Trophoblast cell (in vitro differentiated cells and primary cell): Measurements from ENCODE around the gene SEZ6L.

ENCODE experiments used
- DNase-seq, 2 donors: peaks; one replicate each; pipeline ENCODE4 v3.0.0-alpha.2; 2016
- H2AFZ ChIP-seq: 2 replicates; pipeline ENCODE4 v1.6.1; 2013; ENCODE audit warnings: low read length, moderate library complexity, mild to moderate bottlenecking; ENCODE audit not compliant: insufficient read depth, poor library complexity
- H2AK5ac ChIP-seq: 2 replicates; pipeline ENCODE4 v1.6.1; 2013; ENCODE audit warnings: mild to moderate bottlenecking, low read length
- H2BK120ac ChIP-seq: 2 replicates; pipeline ENCODE4 v1.6.1; 2013; ENCODE audit warnings: low read length, mild to moderate bottlenecking, moderate library complexity; ENCODE audit not compliant: insufficient read depth, poor library complexity
- H2BK12ac ChIP-seq: 2 replicates; pipeline ENCODE4 v1.6.1; 2013; ENCODE audit warnings: mild to moderate bottlenecking, low read length, moderate library complexity
- H2BK5ac ChIP-seq: 2 replicates; pipeline ENCODE4 v1.6.1; 2013; ENCODE audit warnings: low read length, low read depth, moderate library complexity, mild to moderate bottlenecking; ENCODE audit not compliant: poor library complexity
- H3K14ac ChIP-seq: 2 replicates; pipeline ENCODE4 v1.6.1; 2013; ENCODE audit warnings: mild to moderate bottlenecking, low read length
- H3K18ac ChIP-seq: 2 replicates; pipeline ENCODE4 v1.6.1; 2013; ENCODE audit warnings: mild to moderate bottlenecking, low read length
- H3K23ac ChIP-seq: 2 replicates; pipeline ENCODE4 v1.6.1; 2013; ENCODE audit warnings: low read length
- H3K27ac ChIP-seq: 2 replicates; pipeline ENCODE4 v1.5.1; 2013; ENCODE audit warnings: low read depth, mild to moderate bottlenecking, inconsistent platforms, low read length, moderate library complexity
- H3K27me3 ChIP-seq: 2 replicates; pipeline ENCODE4 v1.6.1; 2013; ENCODE audit warnings: inconsistent platforms, mild to moderate bottlenecking, low read length, moderate library complexity; ENCODE audit not compliant: insufficient read depth
- H3K36me3 ChIP-seq, 2 experiments: 1 replicate in 1 of 2; 2 replicates in 1 of 2; pipeline ENCODE4 v1.6.1; 2013; ENCODE audit warnings: low read length in 2 of 2, mild to moderate bottlenecking in 2 of 2, moderate library complexity in 1 of 2; ENCODE audit not compliant: insufficient read depth in 2 of 2, control insufficient read depth in 1 of 2
- H3K4ac ChIP-seq: 2 replicates; pipeline ENCODE4 v1.6.1; 2013; ENCODE audit warnings: low read depth, mild to moderate bottlenecking, low read length, moderate library complexity
- H3K4me1 ChIP-seq, 2 experiments: 1 replicate in 1 of 2; 2 replicates in 1 of 2; pipeline ENCODE4 v1.6.1; 2013; ENCODE audit warnings: low read length in 2 of 2, mild to moderate bottlenecking in 2 of 2, moderate library complexity in 1 of 2; ENCODE audit not compliant: insufficient read depth in 2 of 2, control insufficient read depth in 1 of 2
- H3K4me2 ChIP-seq: 2 replicates; pipeline ENCODE4 v1.6.1; 2013; ENCODE audit warnings: inconsistent platforms, mild to moderate bottlenecking, low read length, moderate library complexity
- H3K4me3 ChIP-seq: 2 replicates; pipeline ENCODE4 v1.5.1; 2013; ENCODE audit warnings: mild to moderate bottlenecking, low read depth, low read length, inconsistent platforms
- H3K79me1 ChIP-seq: one replicate; pipeline ENCODE4 v1.6.1; 2013; ENCODE audit warnings: low read length
- H3K79me2 ChIP-seq: 2 replicates; pipeline ENCODE4 v1.6.1; 2013; ENCODE audit warnings: low read length, mild to moderate bottlenecking; ENCODE audit not compliant: control insufficient read depth, insufficient read depth, poor library complexity
- H3K9ac ChIP-seq: 2 replicates; pipeline ENCODE4 v1.6.1; 2013; ENCODE audit warnings: mild to moderate bottlenecking, low read length
- H3K9me3 ChIP-seq: 2 replicates; pipeline ENCODE4 v1.6.1; 2013; ENCODE audit warnings: low read depth, mild to moderate bottlenecking, control low read depth, inconsistent platforms, low read length; ENCODE audit not compliant: insufficient read depth
- H4K12ac ChIP-seq: 2 replicates; pipeline ENCODE4 v1.6.1; 2013; ENCODE audit warnings: low read depth, mild to moderate bottlenecking, low read length, moderate library complexity
- H4K8ac ChIP-seq: 2 replicates; pipeline ENCODE4 v1.6.1; 2013; ENCODE audit warnings: low read depth, mild to moderate bottlenecking, low read length, moderate library complexity
- H4K91ac ChIP-seq: one replicate; pipeline ENCODE4 v1.6.1; 2013; ENCODE audit warnings: low read depth, mild to moderate bottlenecking, low read length, moderate library complexity
- WGBS: extraction: QIAGEN DNeasy Blood & Tissue Kit; methylation state at CpG from one replicate; pipeline ENCODE4 v1.1.7; 2013; ENCODE audit warnings: missing lambda C conversion rate; ENCODE audit not compliant: insufficient read length, insufficient coverage; ENCODE audit errors: extremely low coverage; 5-methylcytosine and 5-hydroxymethylcytosine counted together

Gene SEZ6L

DNA sequence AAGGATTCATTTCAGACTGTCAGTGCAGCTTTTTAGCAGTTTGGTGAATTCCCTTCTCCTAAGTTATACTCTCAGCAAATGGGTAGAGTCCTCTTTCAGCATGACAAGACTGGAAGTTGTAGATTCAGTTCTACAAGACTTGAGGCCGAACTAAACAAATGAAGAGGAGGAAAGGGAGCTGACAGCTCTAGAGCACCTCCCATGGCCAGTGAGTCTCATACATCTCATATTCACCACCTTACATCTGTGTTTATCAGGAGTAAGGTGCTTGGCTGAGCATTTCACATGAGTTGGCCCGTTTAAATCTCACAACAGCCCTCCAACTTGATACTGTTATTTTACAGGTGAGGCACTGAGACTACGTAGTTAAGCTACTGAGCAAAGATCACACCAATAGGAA is 30.4 kb downstream of the SEZ6L start:
- Histone ChIP-seq H3K18ac (no peak overlapping the region), H3K4ac (no peak overlapping the region), H2BK12ac (no peak overlapping the region), H2BK120ac (no peak overlapping the region), H3K4me3 (no peak overlapping the region), H3K14ac (no peak overlapping the region), H2BK5ac (no peak overlapping the region), H3K4me1 (no peaks in the 10 kb centered on the region), H3K36me3 (no peaks in the 10 kb centered on the region), H2AFZ (no peak overlapping the region), H4K8ac (no peak overlapping the region), H3K79me2 (no peaks in the 10 kb centered on the region), H3K9ac (no peak overlapping the region), H3K79me1 (no peaks in the 10 kb centered on the region), H4K12ac (no peak overlapping the region), H3K27ac (no peak overlapping the region), H3K9me3 (no peaks in the 10 kb centered on the region), H3K27me3 (no peaks in the 10 kb centered on the region), H4K91ac (no peak overlapping the region), H2AK5ac (no peak overlapping the region), H3K23ac (no peak overlapping the region), H3K4me2 (no peak overlapping the region)
- no peak for DNase-seq
- WGBS: no CpG with 5 or more reads among the region's 3 CpGs

DNA sequence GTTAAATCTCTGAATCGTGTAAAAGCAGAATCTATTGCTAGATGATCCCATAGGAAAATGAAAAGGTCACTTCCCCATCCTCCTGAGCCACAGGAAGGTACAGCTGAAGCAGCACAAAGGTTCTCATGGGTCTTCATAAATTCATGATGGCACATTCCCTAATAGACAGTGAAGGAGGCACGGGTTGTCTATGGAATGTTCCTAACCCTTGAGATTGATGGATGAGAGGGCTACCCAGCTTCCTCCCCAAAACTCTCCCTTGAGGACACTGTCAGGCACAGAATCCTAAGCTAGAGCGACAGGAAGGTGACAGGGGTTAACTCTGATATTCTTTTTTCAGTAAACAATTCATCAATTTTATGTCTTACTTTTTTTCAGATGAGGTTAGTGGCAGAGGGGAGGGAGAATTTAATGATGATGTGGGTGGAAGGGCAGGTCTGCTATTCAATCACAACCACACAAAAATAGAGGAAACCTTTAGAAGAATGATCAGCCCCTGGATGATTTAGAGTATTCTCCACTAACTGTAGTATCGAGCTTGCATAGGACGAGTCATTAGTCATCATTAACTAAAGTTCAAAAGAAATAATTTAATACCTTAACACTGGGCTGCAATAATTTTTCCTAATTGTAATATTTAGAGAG is 33.1 kb downstream of the SEZ6L start:
- Histone ChIP-seq H3K79me2 (no peaks in the 10 kb centered on the region), H3K27ac (no peak overlapping the region), H2BK12ac (no peak overlapping the region), H4K12ac (no peak overlapping the region), H2BK5ac (no peak overlapping the region), H3K79me1 (no peaks in the 10 kb centered on the region), H3K9ac (no peak overlapping the region), H3K36me3 (no peaks in the 10 kb centered on the region), H2AFZ (no peak overlapping the region), H3K14ac (no peak overlapping the region), H3K4me1 (no peaks in the 10 kb centered on the region), H3K4me2 (no peak overlapping the region), H3K23ac (no peak overlapping the region), H4K91ac (no peak overlapping the region), H2AK5ac (no peak overlapping the region), H3K9me3 (no peaks in the 10 kb centered on the region), H3K27me3 (no peaks in the 10 kb centered on the region), H4K8ac (no peak overlapping the region), H3K18ac (no peak overlapping the region), H3K4ac (no peak overlapping the region), H3K4me3 (no peak overlapping the region), H2BK120ac (no peak overlapping the region)
- DNase-seq: no peak
- no CpG with 5 or more reads among the region's 5 CpGs for WGBS

- no peaks in the 10 kb centered on the region for H3K79me1 ChIP-seq
These were observed 36.2 kb downstream of the SEZ6L start for GRCh38 chr22:26205494-26205893.

DNA sequence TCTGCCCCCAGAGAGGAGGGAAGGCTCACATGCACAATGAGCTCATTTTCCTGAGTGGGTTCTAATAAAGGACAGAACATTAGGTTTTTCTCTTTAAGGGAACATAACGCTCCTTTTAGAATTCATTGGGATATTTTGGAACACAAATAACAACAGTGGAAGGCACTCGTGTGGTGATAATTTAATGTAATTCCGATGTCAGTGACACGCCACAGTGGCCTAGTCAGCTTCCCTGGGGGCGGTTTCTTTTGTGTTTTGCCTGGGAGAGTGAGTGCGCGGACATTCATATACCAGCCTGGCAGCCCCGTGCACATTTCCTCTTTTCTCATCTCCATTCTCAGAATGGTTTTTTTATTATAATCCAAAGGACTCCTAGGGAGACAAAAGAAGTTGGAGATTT is 41.1 kb downstream of the SEZ6L start:
- Histone ChIP-seq H4K12ac (no peak overlapping the region), H4K8ac (no peak overlapping the region), H3K9ac (no peak overlapping the region), H3K27me3 (no peaks in the 10 kb centered on the region), H3K14ac (no peak overlapping the region), H2BK12ac (no peak overlapping the region), H3K18ac (no peak overlapping the region), H3K9me3 (no peaks in the 10 kb centered on the region), H2BK120ac (no peak overlapping the region), H4K91ac (no peak overlapping the region), H3K23ac (no peak overlapping the region), H3K79me2 (no peaks in the 10 kb centered on the region), H3K4me1 (no peaks in the 10 kb centered on the region), H3K4ac (no peak overlapping the region), H3K27ac (no peak overlapping the region), H3K79me1 (no peaks in the 10 kb centered on the region), H2AK5ac (no peak overlapping the region), H2AFZ (no peak overlapping the region), H3K4me3 (no peak overlapping the region), H3K36me3 (no peaks in the 10 kb centered on the region), H3K4me2 (no peak overlapping the region), H2BK5ac (no peak overlapping the region)
- DNase-seq: no peak
- WGBS: no CpG with 5 or more reads among the region's 8 CpGs

More at GRCh38 chr22:26205494-26205893, 36.2 kb downstream of the SEZ6L start:
- Histone ChIP-seq H3K79me2 (no peaks in the 10 kb centered on the region), H3K23ac (no peak overlapping the region), H2BK120ac (no peak overlapping the region), H3K4me3 (no peak overlapping the region), H3K14ac (no peak overlapping the region), H3K18ac (no peak overlapping the region), H4K8ac (no peak overlapping the region), H3K4me2 (no peak overlapping the region), H3K27me3 (no peaks in the 10 kb centered on the region), H2BK12ac (no peak overlapping the region), H4K12ac (no peak overlapping the region), H3K27ac (no peak overlapping the region), H4K91ac (no peak overlapping the region), H3K4ac (no peak overlapping the region), H2AFZ (no peak overlapping the region), H3K9me3 (no peaks in the 10 kb centered on the region), H3K9ac (no peak overlapping the region), H2AK5ac (no peak overlapping the region), H2BK5ac (no peak overlapping the region), H3K4me1 (no peaks in the 10 kb centered on the region), H3K36me3 (no peaks in the 10 kb centered on the region)
- DNase-seq: no peak
- WGBS: no CpG with 5 or more reads among the region's 4 CpGs
